Keratinocyte (primary cell): Measurements from ENCODE around the gene MSI2. TPM values are rescaled to one million over a fixed set of nuclear protein-coding genes. Genes with fewer than 3 reads are reported as not detected.

Experiments
- DNase-seq: peaks from one replicate; pipeline ENCODE4 v3.0.0-alpha.2; 2011; ENCODE audit warnings: low read depth, missing footprints, low spot score
- FAIRE-seq: peaks from 2 replicates; lab custom pipeline; 2011; peaks lifted over from hg19 to GRCh38; lab: Jason Lieb, UNC
- H2AFZ ChIP-seq: 2 replicates; pipeline ENCODE4 v1.6.0; 2012; ENCODE audit warnings: low read length, control low read depth, inconsistent platforms; ENCODE audit not compliant: control insufficient read depth
- H3K27ac ChIP-seq: 2 replicates; pipeline ENCODE4 v1.5.1; 2011; ENCODE audit warnings: low read length; ENCODE audit not compliant: control insufficient read depth, insufficient read depth
- H3K27me3 ChIP-seq: 3 replicates; pipeline ENCODE4 v1.6.0; 2011; ENCODE audit warnings: low read length; ENCODE audit not compliant: control insufficient read depth, insufficient read depth; ENCODE audit errors: extremely low read depth
- H3K36me3 ChIP-seq, 2 experiments: 2 replicates in 1 of 2; 3 replicates in 1 of 2; pipeline ENCODE4 v1.5.1; 2011; ENCODE audit warnings: low read length in 2 of 2, mild to moderate bottlenecking in 1 of 2; ENCODE audit not compliant: control insufficient read depth in 2 of 2, insufficient read depth in 2 of 2; ENCODE audit errors: extremely low read depth in 1 of 2
- H3K4me1 ChIP-seq: 3 replicates; pipeline ENCODE4 v1.5.1; 2011; ENCODE audit warnings: low read length; ENCODE audit not compliant: control insufficient read depth, insufficient read depth; ENCODE audit errors: extremely low read depth
- H3K4me2 ChIP-seq: 3 replicates; pipeline ENCODE4 v1.6.0; 2011; ENCODE audit warnings: low read depth, low read length; ENCODE audit not compliant: control insufficient read depth, insufficient read depth; ENCODE audit errors: extremely low read depth
- H3K4me3 ChIP-seq, 3 experiments: fragments of 200-600 bp in 1 of 3; sonication (generic) in 1 of 3; 2 replicates in 2 of 3; 3 replicates in 1 of 3; pipeline ENCODE4 v1.5.1; 2011 to 2016; ENCODE audit warnings: low read length in 3 of 3, mild to moderate bottlenecking in 3 of 3, control low read depth in 2 of 3, inconsistent platforms in 1 of 3, low read depth in 1 of 3, mixed read lengths in 1 of 3, mixed run types in 1 of 3, moderate library complexity in 1 of 3; ENCODE audit not compliant: control insufficient read depth in 2 of 3, insufficient read depth in 2 of 3; ENCODE audit errors: extremely low read depth in 1 of 3
- H3K79me2 ChIP-seq: 2 replicates; pipeline ENCODE4 v1.6.0; 2012; ENCODE audit warnings: low read length; ENCODE audit not compliant: control insufficient read depth, insufficient read depth
- H3K9ac ChIP-seq: 3 replicates; pipeline ENCODE4 v1.6.0; 2011; ENCODE audit warnings: low read length; ENCODE audit not compliant: control insufficient read depth, insufficient read depth; ENCODE audit errors: extremely low read depth
- H3K9me1 ChIP-seq: 3 replicates; pipeline ENCODE4 v1.6.0; 2011; ENCODE audit warnings: low read length; ENCODE audit not compliant: control insufficient read depth, insufficient read depth; ENCODE audit errors: extremely low read depth
- H3K9me3 ChIP-seq: 2 replicates; pipeline ENCODE4 v1.5.1; 2012; ENCODE audit warnings: low read depth, low read length; ENCODE audit not compliant: control insufficient read depth
- H4K20me1 ChIP-seq: 3 replicates; pipeline ENCODE4 v1.6.0; 2011; ENCODE audit warnings: low read length; ENCODE audit not compliant: control insufficient read depth, insufficient read depth; ENCODE audit errors: extremely low read depth
- EZH2 ChIP-seq: IDR thresholded peaks from one replicate; pipeline ENCODE4 v1.6.1; 2012; ENCODE audit warnings: inconsistent platforms, mild to moderate bottlenecking, low read length, moderate library complexity
- dilution Hi-C: fragments of 300-500 bp; cut with MboI; formaldehyde crosslinking; loops from one replicate; pipeline ENCODE4 v1.7.0; 2020; ENCODE audit warnings: low sequenced_read_pairs; ENCODE audit not compliant: extremely low pct_ligation_motif_present
- polyA plus RNA-seq, 5 experiments: library from polyadenylated mRNA; depleted of rRNA in 3 of 5; stranded (reverse) in 3 of 5; stranded (forward) in 1 of 5; unstranded in 1 of 5; fragments of >200 nt; gene quantifications; 1 replicate in 1 of 5; 2 replicates in 3 of 5; 3 replicates in 1 of 5; pipeline versions ENCODE4 v1.2.1 to v1.2.3, GENCODE V29; 2011 to 2012; ENCODE audit warnings: missing spikeins in 2 of 5, low read depth in 1 of 5, low replicate concordance in 1 of 5
- TF ChIP-seq, protein P1 (sequence below), 3 experiments: IDR thresholded peaks in 1 of 3; conservative IDR thresholded peaks in 1 of 3; optimal IDR thresholded peaks in 1 of 3; 2 replicates in 2 of 3; 3 replicates in 1 of 3; pipeline versions ENCODE3 to v1.5.1; 2011; ENCODE audit warnings: low read length in 3 of 3, mild to moderate bottlenecking in 3 of 3, moderate library complexity in 2 of 3, control low read depth in 1 of 3, inconsistent platforms in 1 of 3; ENCODE audit not compliant: insufficient read depth in 2 of 3; ENCODE audit errors: extremely low read depth in 1 of 3

Gene MSI2
- polyA plus RNA-seq, 1 donor (not counting 4 experiments of a cell fraction or from before 2014, with no cell fraction given), result 22.3 TPM

DNA sequence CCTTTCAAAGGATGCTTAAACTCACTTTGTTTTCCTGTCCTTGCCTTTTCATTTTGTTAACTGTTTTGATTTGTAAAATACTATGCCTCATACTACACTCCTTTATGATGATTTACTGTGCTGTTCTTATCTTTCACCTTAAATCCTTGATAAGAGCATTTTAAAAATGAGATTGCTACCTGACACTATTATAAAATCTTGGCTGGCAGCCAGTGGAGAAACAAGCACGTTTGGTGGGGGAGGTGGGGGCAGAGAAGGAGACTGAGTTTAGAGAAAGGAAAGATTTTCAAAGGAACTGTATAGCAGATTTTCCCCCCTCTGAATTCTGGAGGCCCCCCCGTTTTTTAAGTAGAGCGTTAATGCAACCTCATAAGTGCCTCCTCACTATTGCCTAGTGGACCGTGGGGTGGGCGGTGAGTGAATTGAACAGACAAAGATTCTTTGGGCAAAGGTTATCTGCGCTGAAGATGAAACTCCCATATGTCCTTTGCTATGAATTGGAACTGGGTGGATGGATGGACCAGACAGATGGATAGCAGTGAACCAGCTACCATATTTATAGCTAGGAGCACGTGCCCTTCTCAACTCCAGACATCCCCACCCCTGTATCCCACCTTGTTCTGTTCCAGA lies 288.6 kb downstream of the MSI2 start:
- no peak overlapping the region for H3K4me3 ChIP-seq
- H3K27me3 ChIP-seq, result no peaks in the 10 kb centered on the region
- H3K79me2 ChIP-seq, result no peaks in the 10 kb centered on the region
- H3K9ac ChIP-seq, result no peak overlapping the region
- H3K4me2 ChIP-seq, result no peak overlapping the region
- FAIRE-seq (no peak), DNase-seq (no peak)
- H2AFZ ChIP-seq, result no peak overlapping the region
- no peak for TF ChIP-seq EZH2
- TF ChIP-seq, protein P1, sequence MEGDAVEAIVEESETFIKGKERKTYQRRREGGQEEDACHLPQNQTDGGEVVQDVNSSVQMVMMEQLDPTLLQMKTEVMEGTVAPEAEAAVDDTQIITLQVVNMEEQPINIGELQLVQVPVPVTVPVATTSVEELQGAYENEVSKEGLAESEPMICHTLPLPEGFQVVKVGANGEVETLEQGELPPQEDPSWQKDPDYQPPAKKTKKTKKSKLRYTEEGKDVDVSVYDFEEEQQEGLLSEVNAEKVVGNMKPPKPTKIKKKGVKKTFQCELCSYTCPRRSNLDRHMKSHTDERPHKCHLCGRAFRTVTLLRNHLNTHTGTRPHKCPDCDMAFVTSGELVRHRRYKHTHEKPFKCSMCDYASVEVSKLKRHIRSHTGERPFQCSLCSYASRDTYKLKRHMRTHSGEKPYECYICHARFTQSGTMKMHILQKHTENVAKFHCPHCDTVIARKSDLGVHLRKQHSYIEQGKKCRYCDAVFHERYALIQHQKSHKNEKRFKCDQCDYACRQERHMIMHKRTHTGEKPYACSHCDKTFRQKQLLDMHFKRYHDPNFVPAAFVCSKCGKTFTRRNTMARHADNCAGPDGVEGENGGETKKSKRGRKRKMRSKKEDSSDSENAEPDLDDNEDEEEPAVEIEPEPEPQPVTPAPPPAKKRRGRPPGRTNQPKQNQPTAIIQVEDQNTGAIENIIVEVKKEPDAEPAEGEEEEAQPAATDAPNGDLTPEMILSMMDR (optimal IDR thresholded peaks at IDR 0.05 in 1 of 3, IDR thresholded peaks at IDR 0.05 in 1 of 3, conservative IDR thresholded peaks at IDR 0.05 in 1 of 3; ENCODE audit: extremely low read depth in 1 of 3, insufficient read depth in 2 of 3, low read length in 3 of 3), result no peak
- H3K9me3 ChIP-seq, result no peaks in the 10 kb centered on the region
- no peak overlapping the region for H3K27ac ChIP-seq
- peaks cover 9% of the 10 kb centered on the region for H3K4me1 ChIP-seq
- no peaks in the 10 kb centered on the region for H3K36me3 ChIP-seq
- no peaks in the 10 kb centered on the region for H4K20me1 ChIP-seq
- dilution Hi-C loops, result no loop called here
- no peaks in the 10 kb centered on the region for H3K9me1 ChIP-seq

DNA sequence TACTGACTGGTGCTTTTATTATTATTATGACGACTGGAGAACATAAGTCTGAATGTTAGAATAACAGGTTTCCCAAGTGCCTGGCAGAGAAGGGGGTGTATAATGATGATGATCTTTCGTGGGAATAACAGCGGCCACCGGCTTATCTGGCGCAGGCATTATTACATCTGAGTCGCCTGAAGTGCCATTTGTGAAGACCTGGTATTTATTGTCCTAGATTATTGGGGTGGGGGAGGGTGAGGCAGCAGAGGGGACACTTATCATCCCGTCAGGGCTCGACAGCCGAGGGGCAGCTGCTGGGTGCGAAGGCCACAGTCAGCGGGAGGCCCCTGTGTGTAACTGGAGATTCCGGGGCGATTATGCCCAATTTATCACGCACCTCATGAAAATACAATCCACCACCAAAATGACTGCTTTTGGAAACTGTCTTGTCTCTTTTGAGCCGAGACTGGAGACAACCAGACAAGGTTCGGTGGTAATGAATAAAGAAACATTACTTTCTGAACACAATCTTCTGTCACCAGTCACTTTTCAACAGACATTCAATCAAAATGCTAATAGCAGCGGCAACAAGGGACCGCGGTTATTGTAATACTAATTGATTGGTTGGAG lies 289.5 kb downstream of the MSI2 start:
- dilution Hi-C loops, result no loop called here
- H3K9me1 ChIP-seq, result no peaks in the 10 kb centered on the region
- H4K20me1 ChIP-seq, result no peaks in the 10 kb centered on the region
- FAIRE-seq, result no peak
- no peak overlapping the region for H2AFZ ChIP-seq
- no peak for DNase-seq
- H3K4me3 ChIP-seq, result no peak overlapping the region
- no peak overlapping the region for H3K9ac ChIP-seq
- no peaks in the 10 kb centered on the region for H3K79me2 ChIP-seq
- no peaks in the 10 kb centered on the region for H3K27me3 ChIP-seq
- no peaks in the 10 kb centered on the region for H3K36me3 ChIP-seq
- no peak for TF ChIP-seq EZH2
- TF ChIP-seq, protein P1 (optimal IDR thresholded peaks at IDR 0.05 in 1 of 3, IDR thresholded peaks at IDR 0.05 in 1 of 3, conservative IDR thresholded peaks at IDR 0.05 in 1 of 3; ENCODE audit: extremely low read depth in 1 of 3, insufficient read depth in 2 of 3, low read length in 3 of 3), result no peak
- H3K4me2 ChIP-seq, result no peak overlapping the region
- H3K4me1 ChIP-seq, result peaks cover 9% of the 10 kb centered on the region
- H3K27ac ChIP-seq, result no peak overlapping the region
- H3K9me3 ChIP-seq, result no peaks in the 10 kb centered on the region
